GM23338 (cell line): ENCODE results near the gene CLSTN2. TPM values are rescaled to one million over a fixed set of nuclear protein-coding genes. Genes with fewer than 3 reads are reported as not detected.

Experiments
- CREB1 ChIP-seq: fragments of 250-450 bp; sonication (Bioruptor Pico); IDR thresholded peaks from 2 replicates; pipeline ENCODE4 v1.5.0; 2020; ENCODE audit warnings: low read depth, mild to moderate bottlenecking, moderate library complexity
- EZH2 ChIP-seq: fragments of 200-600 bp; sonication (generic); IDR thresholded peaks from one replicate; pipeline ENCODE4 v1.8.0; 2017; ENCODE audit warnings: antibody characterized with exemption, mild to moderate bottlenecking, low read depth; ENCODE audit not compliant: unreplicated experiment
- EZH2phosphoT487 ChIP-seq: fragments of 200-600 bp; sonication (generic); IDR thresholded peaks from one replicate; pipeline ENCODE4 v1.8.1; 2018; ENCODE audit warnings: antibody characterized with exemption; ENCODE audit not compliant: unreplicated experiment
- JUNB ChIP-seq: IDR thresholded peaks from one replicate; pipeline ENCODE4 v1.6.1; 2016; ENCODE audit warnings: antibody characterized with exemption; ENCODE audit not compliant: unreplicated experiment
- NANOG ChIP-seq: IDR thresholded peaks from 2 replicates; pipeline ENCODE4 v1.6.1; 2016; ENCODE audit warnings: antibody characterized with exemption, borderline replicate concordance
- POLR2AphosphoS5 ChIP-seq: IDR thresholded peaks from 2 replicates; pipeline ENCODE4 v1.6.1; 2016; ENCODE audit warnings: antibody characterized with exemption, low read depth
- ZNF114 ChIP-seq: fragments of 250-450 bp; sonication (Bioruptor Pico); IDR thresholded peaks from 2 replicates; pipeline ENCODE4 v1.5.0; 2020; ENCODE audit warnings: mild to moderate bottlenecking, moderate library complexity
- ZNF331 ChIP-seq: fragments of 250-450 bp; sonication (Bioruptor Pico); IDR thresholded peaks from 2 replicates; pipeline ENCODE4 v1.5.0; 2020; ENCODE audit warnings: low read depth, mild to moderate bottlenecking, moderate library complexity
- polyA plus RNA-seq: library from polyadenylated mRNA; unstranded; fragments of >200 nt; fragmentation: Nextera tagmentation; extraction: Ambion mirVana; gene quantifications from 2 replicates; pipeline ENCODE4 v1.2.1, GENCODE V29; 2016
- total RNA-seq: library from RNA; depleted of rRNA; stranded (reverse); fragments of >200 nt; shearing (Covaris generic); gene quantifications from 2 replicates; pipeline ENCODE4 v1.2.3, GENCODE V29; 2014
- TF ChIP-seq, protein P1 (sequence below): fragments of 250-450 bp; sonication (Bioruptor Pico); IDR thresholded peaks from 2 replicates; pipeline ENCODE4 v1.5.0; 2020; ENCODE audit warnings: mild to moderate bottlenecking, moderate library complexity
- TF ChIP-seq, protein P2 (sequence below): IDR thresholded peaks from 2 replicates; pipeline ENCODE4 v1.6.1; 2016; ENCODE audit warnings: antibody characterized with exemption

Gene CLSTN2
- total and polyA plus RNA-seq, 2 experiments from 2014 or later = 0.11 to 0.83 TPM

DNA sequence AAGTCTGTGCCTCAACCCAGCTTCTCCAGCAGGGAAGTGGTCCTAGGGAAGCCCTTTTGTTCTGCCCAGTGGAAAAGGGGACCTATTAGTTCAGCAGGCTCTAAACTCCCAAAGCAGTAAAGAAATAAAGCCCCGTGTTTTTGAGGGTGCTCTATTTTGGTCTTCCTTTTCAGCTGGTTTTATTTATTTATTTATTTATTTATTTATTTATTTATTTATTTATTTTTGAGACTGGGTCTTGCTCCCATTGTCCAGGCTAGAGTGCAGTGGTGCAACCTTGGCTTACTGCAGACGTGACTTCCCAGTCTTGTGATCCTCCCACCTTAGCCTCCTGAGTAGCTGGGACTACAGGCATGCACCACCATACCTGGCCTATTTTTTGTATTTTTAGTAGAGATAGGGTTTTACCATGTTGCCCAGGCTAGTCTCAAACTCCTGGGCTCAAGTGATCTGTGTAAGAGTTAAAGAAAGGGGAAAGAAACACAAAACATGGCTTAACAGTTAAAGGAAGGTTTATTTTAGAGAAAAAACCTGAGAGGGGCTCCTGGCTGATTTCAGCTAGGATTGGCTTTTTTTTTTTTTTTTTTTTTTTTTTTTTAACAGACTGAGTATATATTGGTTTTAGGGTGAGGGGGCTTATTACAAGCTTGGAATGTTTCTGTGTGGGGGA, 154.6 kb downstream of the CLSTN2 start (continued):
- TF ChIP-seq, protein P1, sequence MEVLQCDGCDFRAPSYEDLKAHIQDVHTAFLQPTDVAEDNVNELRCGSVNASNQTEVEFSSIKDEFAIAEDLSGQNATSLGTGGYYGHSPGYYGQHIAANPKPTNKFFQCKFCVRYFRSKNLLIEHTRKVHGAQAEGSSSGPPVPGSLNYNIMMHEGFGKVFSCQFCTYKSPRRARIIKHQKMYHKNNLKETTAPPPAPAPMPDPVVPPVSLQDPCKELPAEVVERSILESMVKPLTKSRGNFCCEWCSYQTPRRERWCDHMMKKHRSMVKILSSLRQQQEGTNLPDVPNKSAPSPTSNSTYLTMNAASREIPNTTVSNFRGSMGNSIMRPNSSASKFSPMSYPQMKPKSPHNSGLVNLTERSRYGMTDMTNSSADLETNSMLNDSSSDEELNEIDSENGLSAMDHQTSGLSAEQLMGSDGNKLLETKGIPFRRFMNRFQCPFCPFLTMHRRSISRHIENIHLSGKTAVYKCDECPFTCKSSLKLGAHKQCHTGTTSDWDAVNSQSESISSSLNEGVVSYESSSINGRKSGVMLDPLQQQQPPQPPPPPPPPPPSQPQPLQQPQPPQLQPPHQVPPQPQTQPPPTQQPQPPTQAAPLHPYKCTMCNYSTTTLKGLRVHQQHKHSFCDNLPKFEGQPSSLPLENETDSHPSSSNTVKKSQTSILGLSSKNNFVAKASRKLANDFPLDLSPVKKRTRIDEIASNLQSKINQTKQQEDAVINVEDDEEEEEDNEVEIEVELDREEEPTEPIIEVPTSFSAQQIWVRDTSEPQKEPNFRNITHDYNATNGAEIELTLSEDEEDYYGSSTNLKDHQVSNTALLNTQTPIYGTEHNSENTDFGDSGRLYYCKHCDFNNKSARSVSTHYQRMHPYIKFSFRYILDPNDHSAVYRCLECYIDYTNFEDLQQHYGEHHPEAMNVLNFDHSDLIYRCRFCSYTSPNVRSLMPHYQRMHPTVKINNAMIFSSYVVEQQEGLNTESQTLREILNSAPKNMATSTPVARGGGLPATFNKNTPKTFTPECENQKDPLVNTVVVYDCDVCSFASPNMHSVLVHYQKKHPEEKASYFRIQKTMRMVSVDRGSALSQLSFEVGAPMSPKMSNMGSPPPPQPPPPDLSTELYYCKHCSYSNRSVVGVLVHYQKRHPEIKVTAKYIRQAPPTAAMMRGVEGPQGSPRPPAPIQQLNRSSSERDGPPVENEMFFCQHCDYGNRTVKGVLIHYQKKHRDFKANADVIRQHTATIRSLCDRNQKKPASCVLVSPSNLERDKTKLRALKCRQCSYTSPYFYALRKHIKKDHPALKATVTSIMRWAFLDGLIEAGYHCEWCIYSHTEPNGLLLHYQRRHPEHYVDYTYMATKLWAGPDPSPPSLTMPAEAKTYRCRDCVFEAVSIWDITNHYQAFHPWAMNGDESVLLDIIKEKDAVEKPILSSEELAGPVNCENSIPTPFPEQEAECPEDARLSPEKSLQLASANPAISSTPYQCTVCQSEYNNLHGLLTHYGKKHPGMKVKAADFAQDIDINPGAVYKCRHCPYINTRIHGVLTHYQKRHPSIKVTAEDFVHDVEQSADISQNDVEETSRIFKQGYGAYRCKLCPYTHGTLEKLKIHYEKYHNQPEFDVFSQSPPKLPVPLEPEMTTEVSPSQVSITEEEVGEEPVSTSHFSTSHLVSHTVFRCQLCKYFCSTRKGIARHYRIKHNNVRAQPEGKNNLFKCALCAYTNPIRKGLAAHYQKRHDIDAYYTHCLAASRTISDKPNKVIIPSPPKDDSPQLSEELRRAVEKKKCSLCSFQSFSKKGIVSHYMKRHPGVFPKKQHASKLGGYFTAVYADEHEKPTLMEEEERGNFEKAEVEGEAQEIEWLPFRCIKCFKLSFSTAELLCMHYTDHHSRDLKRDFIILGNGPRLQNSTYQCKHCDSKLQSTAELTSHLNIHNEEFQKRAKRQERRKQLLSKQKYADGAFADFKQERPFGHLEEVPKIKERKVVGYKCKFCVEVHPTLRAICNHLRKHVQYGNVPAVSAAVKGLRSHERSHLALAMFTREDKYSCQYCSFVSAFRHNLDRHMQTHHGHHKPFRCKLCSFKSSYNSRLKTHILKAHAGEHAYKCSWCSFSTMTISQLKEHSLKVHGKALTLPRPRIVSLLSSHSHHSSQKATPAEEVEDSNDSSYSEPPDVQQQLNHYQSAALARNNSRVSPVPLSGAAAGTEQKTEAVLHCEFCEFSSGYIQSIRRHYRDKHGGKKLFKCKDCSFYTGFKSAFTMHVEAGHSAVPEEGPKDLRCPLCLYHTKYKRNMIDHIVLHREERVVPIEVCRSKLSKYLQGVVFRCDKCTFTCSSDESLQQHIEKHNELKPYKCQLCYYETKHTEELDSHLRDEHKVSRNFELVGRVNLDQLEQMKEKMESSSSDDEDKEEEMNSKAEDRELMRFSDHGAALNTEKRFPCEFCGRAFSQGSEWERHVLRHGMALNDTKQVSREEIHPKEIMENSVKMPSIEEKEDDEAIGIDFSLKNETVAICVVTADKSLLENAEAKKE (CRISPR knock-in tag) = no peak
- TF ChIP-seq ZNF331 (no peak), EZH2 (no peak), ZNF114 (CRISPR knock-in tag) (no peak), NANOG (no peak), CREB1 (CRISPR knock-in tag) (no peak), POLR2AphosphoS5 (no peak), EZH2phosphoT487 (no peak), JUNB (no peak)
- TF ChIP-seq, protein P2, sequence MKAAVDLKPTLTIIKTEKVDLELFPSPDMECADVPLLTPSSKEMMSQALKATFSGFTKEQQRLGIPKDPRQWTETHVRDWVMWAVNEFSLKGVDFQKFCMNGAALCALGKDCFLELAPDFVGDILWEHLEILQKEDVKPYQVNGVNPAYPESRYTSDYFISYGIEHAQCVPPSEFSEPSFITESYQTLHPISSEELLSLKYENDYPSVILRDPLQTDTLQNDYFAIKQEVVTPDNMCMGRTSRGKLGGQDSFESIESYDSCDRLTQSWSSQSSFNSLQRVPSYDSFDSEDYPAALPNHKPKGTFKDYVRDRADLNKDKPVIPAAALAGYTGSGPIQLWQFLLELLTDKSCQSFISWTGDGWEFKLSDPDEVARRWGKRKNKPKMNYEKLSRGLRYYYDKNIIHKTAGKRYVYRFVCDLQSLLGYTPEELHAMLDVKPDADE = no peak
